ENCODE results near the gene DAZAP1. TPM values are rescaled to one million over a fixed set of nuclear protein-coding genes. Genes with fewer than 3 reads are reported as not detected.

The DAZAP1 gene
- total RNA-seq, 4 donors from 2014 or later = 1.2 to 102 (median 23.8) TPM

- DNase-seq = no peak
- Histone ChIP-seq H3K4me1 (peaks cover 8 to 42% of the 10 kb centered on the region in 2 donors), H3K27ac (no peak overlapping the region), H3K36me3 (no peaks in the 10 kb centered on the region), H3K4me3 (no peak overlapping the region), H3K27me3 (peaks cover 21 to 30% of the 10 kb centered on the region in 2 donors), H3K9me3 (no peaks in the 10 kb centered on the region)
- TF ChIP-seq POLR2A (IDR thresholded peaks at IDR 0.05) = no peak
- TF ChIP-seq, protein P1, sequence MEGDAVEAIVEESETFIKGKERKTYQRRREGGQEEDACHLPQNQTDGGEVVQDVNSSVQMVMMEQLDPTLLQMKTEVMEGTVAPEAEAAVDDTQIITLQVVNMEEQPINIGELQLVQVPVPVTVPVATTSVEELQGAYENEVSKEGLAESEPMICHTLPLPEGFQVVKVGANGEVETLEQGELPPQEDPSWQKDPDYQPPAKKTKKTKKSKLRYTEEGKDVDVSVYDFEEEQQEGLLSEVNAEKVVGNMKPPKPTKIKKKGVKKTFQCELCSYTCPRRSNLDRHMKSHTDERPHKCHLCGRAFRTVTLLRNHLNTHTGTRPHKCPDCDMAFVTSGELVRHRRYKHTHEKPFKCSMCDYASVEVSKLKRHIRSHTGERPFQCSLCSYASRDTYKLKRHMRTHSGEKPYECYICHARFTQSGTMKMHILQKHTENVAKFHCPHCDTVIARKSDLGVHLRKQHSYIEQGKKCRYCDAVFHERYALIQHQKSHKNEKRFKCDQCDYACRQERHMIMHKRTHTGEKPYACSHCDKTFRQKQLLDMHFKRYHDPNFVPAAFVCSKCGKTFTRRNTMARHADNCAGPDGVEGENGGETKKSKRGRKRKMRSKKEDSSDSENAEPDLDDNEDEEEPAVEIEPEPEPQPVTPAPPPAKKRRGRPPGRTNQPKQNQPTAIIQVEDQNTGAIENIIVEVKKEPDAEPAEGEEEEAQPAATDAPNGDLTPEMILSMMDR (IDR thresholded peaks at IDR 0.05) = peak in 2 of 4 experiments; percentile 8 to 25
- intact Hi-C loops (cut with DNase I; ENCODE audit: low total_unique reads) = no loop called here
Measured at GRCh38 chr19:1465191-1466016, 58.0 kb downstream of the DAZAP1 start.

GRCh38 chr19:1466018-1466460 is 58.7 kb downstream of the DAZAP1 start:
- Histone ChIP-seq H3K27ac (no peak overlapping the region), H3K4me3 (no peak overlapping the region), H3K4me1 (peaks cover 10 to 48% of the 10 kb centered on the region in 2 donors), H3K27me3 (peaks cover 21 to 36% of the 10 kb centered on the region in 2 donors), H3K9me3 (no peaks in the 10 kb centered on the region), H3K36me3 (no peaks in the 10 kb centered on the region)
- TF ChIP-seq, protein P1 (IDR thresholded peaks at IDR 0.05) = no peak
- TF ChIP-seq POLR2A (IDR thresholded peaks at IDR 0.05) = no peak
- no peak for DNase-seq
- intact Hi-C loops (cut with DNase I; ENCODE audit: low total_unique reads) = no loop called here

DNA sequence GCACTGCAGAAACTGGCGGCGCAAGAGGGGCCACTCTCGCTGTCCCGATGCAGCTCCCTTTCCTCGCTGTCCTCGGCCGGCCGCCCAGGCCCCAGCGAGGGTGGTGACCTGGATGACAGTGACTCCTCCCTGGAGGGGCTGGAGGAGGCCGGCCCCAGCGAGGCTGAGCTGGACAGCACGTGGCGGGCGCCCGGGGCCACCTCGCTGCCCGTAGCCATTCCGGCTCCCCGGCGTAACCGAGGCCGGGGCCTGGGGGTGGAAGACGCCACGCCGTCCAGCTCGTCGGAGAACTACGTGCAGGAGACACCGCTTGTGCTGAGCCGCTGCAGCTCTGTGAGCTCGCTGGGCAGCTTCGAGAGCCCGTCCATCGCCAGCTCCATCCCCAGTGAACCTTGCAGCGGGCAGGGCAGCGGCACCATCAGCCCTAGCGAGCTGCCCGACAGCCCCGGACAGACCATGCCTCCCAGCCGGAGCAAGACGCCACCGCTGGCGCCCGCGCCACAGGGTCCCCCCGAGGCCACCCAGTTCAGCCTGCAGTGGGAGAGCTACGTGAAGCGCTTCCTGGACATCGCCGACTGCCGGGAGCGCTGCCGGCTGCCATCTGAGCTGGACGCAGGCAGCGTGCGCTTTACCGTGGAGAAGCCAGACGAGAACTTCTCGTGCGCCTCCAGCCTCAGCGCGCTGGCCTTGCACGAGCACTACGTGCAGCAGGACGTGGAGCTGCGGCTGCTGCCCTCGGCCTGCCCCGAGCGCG is 59.3 kb downstream of the DAZAP1 start:
- H3K36me3 ChIP-seq = no peaks in the 10 kb centered on the region
- H3K4me1 ChIP-seq = peaks cover 12 to 53% of the 10 kb centered on the region in 2 donors
- H3K4me3 ChIP-seq = no peak overlapping the region
- DNase-seq = no peak
- TF ChIP-seq, protein P1 (IDR thresholded peaks at IDR 0.05) = no peak
- no peak for TF ChIP-seq POLR2A (IDR thresholded peaks at IDR 0.05)
- peaks cover 24 to 40% of the 10 kb centered on the region in 2 donors for H3K27me3 ChIP-seq
- intact Hi-C loops (cut with DNase I; ENCODE audit: low total_unique reads) = no loop called here
- H3K27ac ChIP-seq = no peak overlapping the region
- H3K9me3 ChIP-seq = no peaks in the 10 kb centered on the region

DNA sequence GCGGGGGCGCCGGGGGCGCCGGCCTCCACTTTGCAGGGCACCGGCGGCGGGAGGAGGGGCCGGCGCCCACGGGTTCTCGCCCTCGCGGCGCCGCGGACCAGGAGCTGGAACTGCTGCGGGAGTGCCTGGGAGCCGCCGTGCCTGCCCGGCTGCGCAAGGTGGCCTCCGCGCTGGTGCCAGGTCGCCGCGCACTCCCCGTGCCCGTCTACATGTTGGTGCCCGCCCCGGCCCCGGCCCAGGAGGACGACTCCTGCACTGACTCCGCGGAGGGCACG is 59.8 kb downstream of the DAZAP1 start:
- Histone ChIP-seq H3K27ac (no peak overlapping the region), H3K4me3 (no peak overlapping the region), H3K4me1 (peaks cover 12 to 53% of the 10 kb centered on the region in 2 donors), H3K36me3 (no peaks in the 10 kb centered on the region), H3K27me3 (peaks cover 28 to 40% of the 10 kb centered on the region in 2 donors), H3K9me3 (no peaks in the 10 kb centered on the region)
- intact Hi-C loops (cut with DNase I; ENCODE audit: low total_unique reads) = no loop called here
- DNase-seq = no peak
- TF ChIP-seq, protein P1 (IDR thresholded peaks at IDR 0.05) = no peak
- TF ChIP-seq POLR2A (IDR thresholded peaks at IDR 0.05) = no peak
